OCI-LY7 (cell line): ENCODE data around the gene RPL28. TPM values are rescaled to one million over a fixed set of nuclear protein-coding genes. Genes with fewer than 3 reads are reported as not detected.

Source experiments
- BruUV-seq: library from RNA; stranded (reverse); fragments of 400-500 nt; replicated peaks from 2 replicates; lab custom pipeline; 2021; lab: Mats Ljungman, UMichigan
- CTCF ChIA-PET: fragments of 300-600 bp; sonication (Branson Sonifier 250); formaldehyde crosslinking; loops from one replicate; lab custom pipeline; 2022; ENCODE audit warnings: antibody characterized with exemption; ENCODE audit not compliant: unreplicated experiment; lab: Charles Lee
- POLR2A ChIA-PET: fragments of 300-600 bp; sonication (Branson Sonifier 250); formaldehyde crosslinking; loops from one replicate; lab custom pipeline; 2022; ENCODE audit warnings: antibody characterized with exemption; lab: Charles Lee
- DNase-seq: peaks from one replicate; pipeline ENCODE4 v3.0.0-alpha.2; 2015; ENCODE audit warnings: low spot score
- H2AFZ ChIP-seq: fragments of 200-600 bp; sonication (generic), shearing (Covaris generic); 2 replicates; pipeline ENCODE4 v1.6.1; 2014; ENCODE audit warnings: mild to moderate bottlenecking, antibody characterized with exemption, low read length, moderate library complexity
- H3K27ac ChIP-seq: fragments of 200-600 bp; sonication (generic); 2 replicates; pipeline ENCODE4 v1.5.1; 2014; ENCODE audit warnings: mixed run types, low read depth, mild to moderate bottlenecking, moderate library complexity, low read length, inconsistent platforms; ENCODE audit not compliant: poor library complexity, severe bottlenecking
- H3K36me3 ChIP-seq: fragments of 200-600 bp; sonication (generic); 2 replicates; pipeline ENCODE4 v1.6.1; 2014; ENCODE audit warnings: mild to moderate bottlenecking, antibody characterized with exemption, low read length, moderate library complexity, mixed read lengths; ENCODE audit not compliant: insufficient read depth
- H3K4me1 ChIP-seq: fragments of 200-600 bp; sonication (generic); 2 replicates; pipeline ENCODE4 v1.5.1; 2014; ENCODE audit warnings: mild to moderate bottlenecking, low read length; ENCODE audit not compliant: insufficient read depth, poor library complexity, severe bottlenecking
- H3K4me2 ChIP-seq: fragments of 200-600 bp; sonication (generic); 2 replicates; pipeline ENCODE4 v1.6.1; 2014; ENCODE audit warnings: mild to moderate bottlenecking, low read length
- H3K4me3 ChIP-seq: fragments of 200-600 bp; sonication (generic); 2 replicates; pipeline ENCODE4 v1.5.1; 2014; ENCODE audit warnings: mild to moderate bottlenecking, low read depth, low read length; ENCODE audit not compliant: poor library complexity, severe bottlenecking
- H3K79me2 ChIP-seq: fragments of 200-600 bp; sonication (generic); 2 replicates; pipeline ENCODE4 v1.6.1; 2016; ENCODE audit warnings: low read depth, mild to moderate bottlenecking, low read length, moderate library complexity, mixed read lengths; ENCODE audit not compliant: insufficient read depth
- H3K9me2 ChIP-seq: fragments of 200-600 bp; sonication (generic); 2 replicates; pipeline ENCODE4 v1.6.1; 2016; ENCODE audit warnings: mild to moderate bottlenecking, low read length, mixed read lengths; ENCODE audit not compliant: insufficient read depth
- H3K9me3 ChIP-seq: fragments of 200-600 bp; sonication (generic); 2 replicates; pipeline ENCODE4 v1.6.1; 2014; ENCODE audit warnings: mild to moderate bottlenecking, mixed run types, low read length, mixed read lengths
- H4K20me1 ChIP-seq: fragments of 200-600 bp; sonication (generic); 2 replicates; pipeline ENCODE4 v1.6.1; 2014; ENCODE audit warnings: mild to moderate bottlenecking, antibody characterized with exemption, low read length, moderate library complexity, mixed read lengths; ENCODE audit not compliant: insufficient read depth
- CTCF ChIP-seq: fragments of 200-600 bp; sonication (generic); conservative IDR thresholded peaks from 2 replicates; pipeline ENCODE4 v1.5.1; 2014; ENCODE audit warnings: mild to moderate bottlenecking, antibody characterized with exemption, low read length, moderate library complexity, mixed read lengths
- EZH2phosphoT487 ChIP-seq: fragments of 200-600 bp; sonication (generic); IDR thresholded peaks from 2 replicates; pipeline ENCODE4 v1.6.1; 2018; ENCODE audit warnings: low read depth, borderline replicate concordance, mild to moderate bottlenecking, mixed run types, antibody characterized with exemption, low read length, moderate library complexity, mixed read lengths
- intact Hi-C: fragments of 100-400 bp; cut with micrococcal nuclease; formaldehyde crosslinking; loops from one replicate; pipeline ENCODE4 v1.10.0; 2022; ENCODE audit not compliant: unreplicated experiment
- total RNA-seq, 2 experiments: library from RNA; depleted of rRNA in 1 of 2; stranded (reverse); fragments of >200 nt in 1 of 2; shearing (Covaris generic) in 1 of 2; gene quantifications; 2 replicates each; pipeline ENCODE4 v1.2.3, GENCODE V29; 2014 to 2022

Gene RPL28
- total RNA-seq, 2 experiments from 2014 or later: 872 to 2,656 TPM

- no TSS peak for BruUV-seq
- ChIA-PET POLR2A (interaction anchor here (0.6 kb wide), 1 partner anchor 13 kb away, joined by 5 read pairs; no protein-coding TSS in a partner anchor), CTCF (no interaction called here)
- peak; percentile 74 for DNase-seq
- H4K20me1 ChIP-seq: no peaks in the 10 kb centered on the region
- peak overlapping the region; percentile 65 for H3K4me3 ChIP-seq
- no peaks in the 10 kb centered on the region for H3K9me3 ChIP-seq
- peaks cover 12% of the 10 kb centered on the region for H3K4me1 ChIP-seq
- H3K36me3 ChIP-seq: no peaks in the 10 kb centered on the region
- H3K79me2 ChIP-seq: no peaks in the 10 kb centered on the region
- intact Hi-C loops: no loop called here
- H3K4me2 ChIP-seq: peak overlapping the region; percentile 71
- H3K9me2 ChIP-seq: no peaks in the 10 kb centered on the region
- no peak for TF ChIP-seq EZH2phosphoT487
- TF ChIP-seq CTCF: no peak
- H3K27ac ChIP-seq: no peak overlapping the region
- H2AFZ ChIP-seq: peak overlapping the region; percentile 34; the same call in 1 of the 2 replicates
Observed at GRCh38 chr19:55353803-55354697, 31.7 kb upstream of the RPL28 start.

- H3K36me3 ChIP-seq: no peaks in the 10 kb centered on the region
- peak within 1 kb of the TSS; percentile 65 for H3K4me3 ChIP-seq
- H3K4me1 ChIP-seq: peaks cover 12% of the 10 kb centered on the region
- no peaks in the 10 kb centered on the region for H3K79me2 ChIP-seq
- no peaks in the 10 kb centered on the region for H3K9me3 ChIP-seq
- no peak within 1 kb of the TSS for H3K27ac ChIP-seq
- BruUV-seq: no TSS peak
- H3K9me2 ChIP-seq: no peaks in the 10 kb centered on the region
- intact Hi-C loops: no loop called here
- DNase-seq: no peak
- H3K4me2 ChIP-seq: peak within 1 kb of the TSS; percentile 71
- CTCF ChIA-PET: no interaction called here
- no peak for TF ChIP-seq EZH2phosphoT487
- TF ChIP-seq CTCF: no peak
- peak within 1 kb of the TSS; percentile 34; the same call in 1 of the 2 replicates for H2AFZ ChIP-seq
- POLR2A ChIA-PET: no interaction called here
- no peaks in the 10 kb centered on the region for H4K20me1 ChIP-seq
Observed at GRCh38 chr19:55354698-55355212, 31.0 kb upstream of the RPL28 start, which contains the start of gene COX6B2. Gene COX6B2 (minus strand): TSS chr19:55354719. CDS start chr19:55354521, 198 bp downstream.
